M059J (cell line): Measurements from ENCODE around the gene MTUS2. TPM values are rescaled to one million over a fixed set of nuclear protein-coding genes. Genes with fewer than 3 reads are reported as not detected.

Experiments used
- DNase-seq: peaks from one replicate; pipeline ENCODE4 v3.0.0-alpha.2; 2012; ENCODE audit warnings: low read depth
- total RNA-seq: library from RNA; depleted of rRNA; stranded (reverse); fragments of >200 nt; shearing (Covaris generic); gene quantifications from 2 replicates; pipeline ENCODE4 v1.2.3, GENCODE V29; 2014

MTUS2 gene
- total RNA-seq, 1 experiment from 2014 or later: 0.59 TPM

DNA sequence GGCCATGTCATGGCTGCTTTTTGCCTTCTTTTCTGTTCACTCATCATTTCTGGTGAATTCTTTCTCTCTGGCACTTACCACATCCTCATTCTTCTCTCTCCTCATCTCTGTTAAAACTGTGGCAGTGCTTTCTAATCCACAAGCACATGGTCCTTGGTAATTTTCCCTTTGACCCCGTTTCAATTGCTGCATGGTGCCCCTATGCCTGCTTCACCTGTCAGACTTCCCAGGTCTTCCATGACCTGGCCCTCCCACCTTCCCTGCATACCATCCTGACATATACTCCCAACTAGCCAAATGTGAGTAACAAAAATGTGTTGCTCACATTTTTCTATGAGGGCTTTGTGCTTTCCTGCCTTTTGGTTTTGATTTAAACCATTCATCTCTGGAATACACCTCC lies 286.5 kb downstream of the MTUS2 start:
- DNase-seq: peak; percentile 39

DNA sequence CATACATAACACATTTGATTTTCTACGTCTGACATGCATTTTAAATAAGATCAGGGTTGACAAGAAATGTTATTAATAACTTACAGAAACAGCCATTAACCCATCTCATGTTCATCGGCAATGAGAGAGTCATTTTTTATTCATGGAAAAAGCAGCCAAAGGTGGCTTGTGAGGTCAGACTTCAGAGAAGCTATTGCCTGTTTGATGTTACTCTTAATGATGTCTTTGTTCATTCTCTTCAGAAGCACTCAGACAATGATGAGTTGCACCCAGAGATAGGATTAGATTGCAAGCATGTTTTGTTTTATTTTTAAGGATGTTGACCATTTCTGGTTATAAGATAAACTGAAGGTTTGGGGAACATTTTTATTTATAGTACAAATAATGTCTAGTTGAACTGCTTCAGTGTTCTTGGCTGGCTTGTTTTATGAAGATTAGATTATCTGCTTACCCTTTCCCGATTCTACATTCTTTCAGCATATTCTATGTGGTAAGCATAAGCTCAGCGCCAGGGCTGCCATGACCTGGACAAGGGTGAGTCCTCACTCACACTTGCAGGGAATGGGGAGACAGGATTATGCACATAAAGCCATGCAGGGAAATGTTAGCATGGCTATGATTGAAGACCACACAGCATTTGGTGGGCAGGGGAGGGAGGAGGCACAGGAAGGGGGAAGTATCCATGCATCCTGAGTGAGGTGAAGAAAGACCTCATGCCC lies 288.1 kb downstream of the MTUS2 start:
- DNase-seq: no peak

GRCh38 chr13:29109987-29110386 lies 289.8 kb downstream of the MTUS2 start:
- no peak for DNase-seq

GRCh38 chr13:29111446-29111845 lies 291.3 kb downstream of the MTUS2 start:
- peak; percentile 7 for DNase-seq

DNA sequence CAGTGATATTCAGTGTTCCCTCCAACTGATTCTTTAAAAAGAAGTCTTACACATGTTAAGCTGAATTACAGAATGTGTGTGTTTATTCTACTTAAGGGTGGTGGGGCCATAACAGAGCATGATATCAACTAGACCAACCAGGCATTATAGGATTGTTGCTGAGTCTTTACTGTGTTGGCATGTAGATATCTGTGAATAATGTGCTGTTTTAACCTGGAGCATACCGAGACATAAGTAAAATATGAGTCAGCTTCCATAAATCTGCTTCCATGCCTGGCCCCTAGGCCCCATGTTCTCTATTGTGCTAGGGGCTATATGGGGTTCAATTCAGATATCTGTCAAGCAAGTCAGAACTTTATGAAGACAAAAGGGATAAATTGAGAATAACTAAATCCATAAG lies 295.7 kb downstream of the MTUS2 start:
- DNase-seq: no peak

DNA sequence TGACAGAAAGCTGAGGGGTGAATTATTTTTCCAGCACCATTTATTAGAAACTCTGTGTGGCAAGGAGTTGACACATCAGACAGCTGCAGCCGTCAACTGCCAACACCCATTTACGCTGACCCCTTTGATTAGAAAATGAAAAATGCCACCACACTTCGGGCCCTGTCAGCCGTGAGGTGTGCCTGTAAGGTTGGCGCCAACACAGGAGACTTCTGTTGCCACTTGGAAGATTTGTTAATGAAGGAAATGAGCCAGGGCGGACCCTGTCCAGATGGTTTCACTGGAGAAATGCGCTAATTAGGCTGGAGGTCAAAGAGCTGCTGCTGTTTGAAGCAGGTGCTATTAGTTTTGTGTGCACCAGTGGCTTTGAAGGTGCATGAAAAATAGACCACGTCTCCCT lies 297.5 kb downstream of the MTUS2 start:
- no peak for DNase-seq

DNA sequence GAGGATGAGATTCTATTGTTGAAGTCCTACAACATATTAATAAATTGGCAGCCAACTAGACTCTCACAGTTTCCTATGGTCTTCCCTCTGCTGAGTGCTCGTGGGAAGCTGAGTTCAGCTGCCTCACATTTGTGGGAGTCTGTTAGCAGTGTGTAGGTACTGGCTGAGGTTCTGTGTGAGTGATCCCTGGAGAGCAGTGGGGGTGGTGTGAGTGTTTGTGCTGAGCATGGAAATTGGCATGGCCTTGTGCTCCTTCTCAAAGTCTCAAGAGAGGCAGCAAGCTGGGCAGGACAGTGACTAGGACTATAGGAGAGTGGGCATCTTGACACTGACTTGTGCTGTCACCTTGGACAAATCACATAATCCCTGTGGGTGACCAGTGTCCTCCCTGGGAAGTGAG lies 298.3 kb downstream of the MTUS2 start:
- no peak for DNase-seq

DNA sequence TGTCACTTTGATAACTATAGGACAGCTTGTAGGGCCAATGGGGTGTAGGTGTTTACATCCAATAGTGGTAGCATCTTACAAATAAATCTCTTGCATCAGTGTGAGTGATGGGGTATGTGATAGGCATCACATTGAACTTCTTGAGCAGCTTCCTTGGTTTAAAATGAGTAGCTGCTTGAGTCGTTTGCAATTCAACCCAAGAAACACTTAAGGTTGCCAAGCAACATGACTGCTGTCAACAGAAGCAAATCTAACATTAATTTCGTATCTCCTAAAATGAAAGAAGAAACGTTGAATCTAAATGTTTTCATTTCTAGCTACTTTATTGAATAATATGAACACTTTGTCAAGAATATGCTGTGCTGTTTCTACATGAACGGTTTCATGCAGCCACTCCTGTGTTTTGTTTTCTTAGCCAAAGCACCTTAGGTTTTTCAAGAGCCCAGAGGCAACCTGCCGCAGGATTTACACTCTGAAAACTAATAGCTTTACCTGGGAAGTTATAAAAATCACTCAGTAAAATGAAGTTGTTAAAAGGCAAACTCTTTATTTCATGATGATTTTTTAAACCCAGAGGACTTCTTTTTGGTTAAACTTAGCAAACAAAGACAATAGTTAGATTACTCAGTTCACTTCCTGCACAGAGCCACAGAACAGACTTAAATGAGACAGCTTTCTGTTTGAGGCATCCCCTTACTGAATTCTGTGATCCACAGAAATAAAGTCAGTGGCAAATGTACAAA lies 305.2 kb downstream of the MTUS2 start:
- DNase-seq: peak; percentile 29

GRCh38 chr13:29125934-29126424 lies 305.8 kb downstream of the MTUS2 start:
- no peak for DNase-seq

DNA sequence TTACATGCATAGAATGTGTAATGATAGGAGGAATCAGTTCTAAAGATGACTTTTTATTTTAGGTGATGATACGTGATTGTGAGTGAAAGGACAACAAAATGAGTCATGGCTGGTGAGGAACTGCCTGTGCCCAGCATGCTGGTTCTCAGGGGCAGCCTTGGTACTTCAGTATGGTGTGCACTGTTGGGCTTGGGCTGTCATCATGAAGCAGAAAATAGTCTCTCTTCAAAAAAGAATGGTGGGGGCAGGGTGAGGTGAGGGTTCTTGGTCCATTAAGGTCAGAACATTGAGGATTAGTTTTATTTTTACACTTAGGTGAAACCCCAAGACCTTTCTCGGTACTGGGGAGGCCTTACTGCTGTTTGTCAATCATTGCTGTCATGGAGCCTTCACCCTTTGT lies 309.5 kb downstream of the MTUS2 start:
- DNase-seq: no peak

DNA sequence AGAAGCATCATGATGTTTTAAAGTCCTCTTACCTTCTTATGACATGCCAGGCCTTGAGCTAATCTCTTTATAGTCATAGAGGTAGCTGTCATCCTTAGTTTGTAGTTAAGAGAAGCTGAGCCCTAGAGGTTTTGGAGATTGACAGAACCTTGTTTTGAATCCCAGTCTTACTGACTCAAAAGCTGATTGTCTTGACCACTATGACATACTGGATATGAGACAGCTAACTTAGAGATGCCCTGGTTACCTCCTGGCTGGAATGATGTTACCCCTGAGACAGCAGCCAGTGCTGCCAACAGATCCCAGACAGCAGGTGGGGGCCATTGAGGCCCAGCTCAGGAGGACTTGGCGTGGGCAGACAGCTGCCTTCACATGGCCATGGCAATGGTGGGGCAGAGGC lies 311.0 kb downstream of the MTUS2 start:
- no peak for DNase-seq

DNA sequence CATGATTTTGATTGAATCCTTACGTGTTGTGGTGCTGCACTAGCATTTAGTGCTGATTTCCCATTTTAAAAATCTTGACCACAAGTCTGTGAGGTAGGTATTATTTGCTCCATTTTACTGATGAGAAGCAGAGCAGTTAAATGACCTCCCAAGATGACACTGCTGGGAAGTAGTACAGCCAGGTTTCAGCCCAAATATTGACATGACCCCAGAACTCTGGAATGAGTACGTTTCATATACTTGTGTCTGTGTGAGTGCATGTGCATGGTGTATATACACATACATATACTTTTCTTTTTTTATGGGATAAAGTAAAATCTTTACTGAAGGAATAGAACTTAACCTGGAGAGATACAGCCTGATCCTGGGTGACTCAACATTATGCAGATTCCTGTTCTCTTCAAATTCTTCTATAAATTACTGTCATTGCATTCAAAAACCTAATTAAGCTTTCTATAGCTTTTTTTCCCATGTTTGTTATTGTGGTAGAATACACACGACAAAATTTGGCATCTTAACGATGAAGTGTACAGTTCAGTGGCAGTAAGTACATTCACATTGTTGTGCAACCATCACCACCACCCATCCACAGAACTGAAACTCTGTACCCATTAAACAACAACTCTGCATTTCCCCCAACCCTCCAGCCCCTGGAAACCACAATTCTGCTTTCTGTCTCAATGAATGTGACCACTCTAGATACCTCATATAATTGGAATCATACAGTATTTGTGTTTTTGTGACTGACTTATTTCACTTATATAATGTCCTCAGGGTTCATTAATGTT lies 311.9 kb downstream of the MTUS2 start:
- DNase-seq: no peak

GRCh38 chr13:29136341-29136740 lies 316.2 kb downstream of the MTUS2 start:
- DNase-seq: peak; percentile 23

DNA sequence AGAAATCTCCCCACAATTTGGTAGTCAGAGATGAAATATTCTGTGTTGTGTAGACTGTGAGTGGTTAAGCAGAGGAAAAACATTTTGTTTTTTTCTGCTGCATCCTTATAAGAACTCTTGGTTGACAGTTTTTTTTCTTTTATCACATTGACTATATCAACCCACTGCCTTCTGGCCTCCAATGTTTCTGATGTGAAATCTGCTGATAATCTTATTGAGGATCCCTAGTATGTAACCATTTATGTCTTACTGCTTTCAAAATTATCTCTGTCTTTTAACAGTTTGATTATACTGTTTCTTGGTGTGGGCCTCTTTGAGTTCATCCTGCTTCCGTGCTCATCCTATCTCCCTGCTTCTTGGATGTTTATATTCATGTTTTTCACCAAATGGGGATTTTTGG lies 316.9 kb downstream of the MTUS2 start:
- DNase-seq: no peak

GRCh38 chr13:29137995-29138394 lies 317.9 kb downstream of the MTUS2 start:
- no peak for DNase-seq

DNA sequence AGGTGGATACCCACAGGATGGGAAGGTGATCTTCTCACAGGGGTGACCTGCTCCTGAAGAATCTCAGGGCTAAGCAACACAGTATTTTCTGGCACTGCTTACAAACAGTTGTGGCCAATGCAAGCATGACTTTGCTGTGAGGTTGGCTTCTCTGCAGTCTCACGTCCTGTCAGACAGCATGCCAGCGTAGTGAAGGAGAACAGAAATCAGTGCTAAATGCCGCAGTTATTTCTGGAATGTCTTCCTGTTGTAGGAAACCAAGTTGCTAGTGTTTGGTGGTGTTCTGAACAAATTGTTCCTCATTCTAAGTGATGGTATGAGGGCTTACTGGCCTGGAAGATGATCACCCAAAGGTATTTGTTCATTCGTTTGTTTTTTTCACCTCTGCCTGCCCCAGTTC lies 320.1 kb downstream of the MTUS2 start:
- peak; percentile 83 for DNase-seq

DNA sequence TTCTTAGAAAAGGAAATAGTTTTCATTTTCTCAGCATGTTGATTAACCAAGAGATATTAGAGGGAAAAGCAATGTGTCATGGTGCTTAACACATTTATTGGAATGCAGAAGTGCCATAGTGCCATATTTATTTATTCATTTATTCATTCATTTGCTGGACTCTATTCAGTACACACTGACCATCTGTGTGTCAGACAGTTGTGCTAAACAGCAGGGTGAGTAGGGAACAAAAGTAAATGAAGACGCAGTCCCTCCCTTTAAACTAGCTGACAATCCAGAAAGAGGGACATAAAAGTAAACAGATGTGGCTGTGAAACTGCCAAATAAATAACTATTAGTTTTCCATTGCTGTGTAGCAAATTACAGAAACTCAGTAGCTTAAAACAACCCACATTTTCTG lies 323.7 kb downstream of the MTUS2 start:
- no peak for DNase-seq

DNA sequence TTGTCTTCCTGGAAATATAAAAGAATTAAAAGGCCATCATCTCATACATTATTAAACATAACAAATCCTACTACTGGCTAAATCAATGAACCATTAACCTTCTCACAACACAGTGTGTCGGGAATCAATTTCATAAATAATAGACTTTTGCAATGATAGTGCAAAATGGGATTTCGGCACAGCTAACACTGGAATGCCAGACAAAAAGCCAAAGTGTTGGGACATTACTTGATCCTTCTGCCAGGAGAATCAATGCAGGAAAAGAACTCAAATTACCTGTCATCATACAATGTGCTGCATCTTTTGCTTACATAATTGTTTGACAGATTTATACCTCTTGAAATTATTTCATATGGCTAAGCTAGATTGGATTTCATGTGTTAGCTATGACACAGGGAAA lies 334.3 kb downstream of the MTUS2 start:
- DNase-seq: no peak

DNA sequence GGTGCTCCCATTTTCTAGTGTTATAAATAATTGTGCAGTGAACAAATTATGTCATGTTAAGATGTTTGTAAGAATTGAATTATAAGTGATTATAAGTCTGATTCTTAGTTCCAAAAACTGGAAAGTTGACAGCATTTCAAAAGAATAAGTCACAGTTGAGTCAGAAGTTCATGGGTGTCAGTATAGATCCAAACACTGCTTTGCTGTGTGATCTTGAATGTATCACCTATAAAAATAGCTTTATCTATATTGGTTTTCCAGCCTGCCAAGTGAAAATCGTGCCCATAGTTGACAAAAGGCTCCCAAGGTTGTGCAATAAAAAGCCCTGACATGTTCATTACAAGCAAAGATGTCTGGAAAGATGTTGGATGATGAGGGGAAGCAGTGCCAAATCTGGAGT lies 336.0 kb downstream of the MTUS2 start:
- no peak for DNase-seq

GRCh38 chr13:29159871-29160270 lies 339.7 kb downstream of the MTUS2 start:
- DNase-seq: peak; percentile 47

DNA sequence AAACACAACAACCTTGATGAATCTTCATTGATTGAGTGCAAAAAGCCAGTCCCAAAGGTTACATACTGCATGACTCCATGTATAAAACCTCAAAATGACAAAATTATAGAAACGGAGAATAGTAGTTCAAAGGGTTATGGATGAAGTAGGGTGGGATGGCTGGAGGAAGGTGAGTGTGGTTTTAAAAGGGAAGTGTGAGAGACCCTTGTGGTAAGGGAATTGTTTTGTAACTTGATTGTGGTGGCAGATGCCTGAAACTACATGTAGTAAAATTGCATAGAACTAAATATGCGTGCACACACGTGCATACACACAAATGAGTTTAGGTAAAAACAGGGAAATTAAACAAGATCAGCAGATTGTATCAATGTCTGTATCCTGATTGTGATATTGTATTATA lies 340.7 kb downstream of the MTUS2 start:
- no peak for DNase-seq

DNA sequence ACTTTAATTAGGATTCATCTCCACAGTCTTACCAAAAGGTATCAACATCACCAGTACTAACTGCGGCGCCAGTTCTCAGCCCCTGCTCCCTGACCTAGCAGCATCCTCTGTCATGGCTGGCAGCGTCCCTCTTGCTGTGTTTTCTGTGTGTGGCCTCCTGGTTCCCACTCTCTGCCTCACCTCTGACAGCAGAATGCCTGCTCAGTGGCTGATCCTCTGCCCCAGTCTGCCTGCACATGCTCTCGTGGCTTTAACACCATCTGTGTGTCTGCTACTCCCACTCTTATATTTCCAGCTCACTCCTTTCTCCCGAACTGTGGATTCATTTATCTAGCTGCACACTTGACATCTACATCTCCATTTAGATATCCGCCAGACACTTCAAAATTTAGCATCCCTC lies 341.5 kb downstream of the MTUS2 start:
- DNase-seq: no peak
